C4-2B (cell line): ENCODE results near the gene AGFG1.

Experiments used
- H3K27ac ChIP-seq: fragments of 450-650 bp; 2 replicates; pipeline ENCODE4 v1.5.1; 2017
- ZFX ChIP-seq: fragments of 450-650 bp; IDR thresholded peaks from 2 replicates; pipeline ENCODE4 v1.6.1; 2017
- TF ChIP-seq, protein P1 (sequence below): fragments of 450-650 bp; conservative IDR thresholded peaks from 2 replicates; pipeline ENCODE4 v1.5.1; 2017; ENCODE audit warnings: mild to moderate bottlenecking

AGFG1 gene

DNA sequence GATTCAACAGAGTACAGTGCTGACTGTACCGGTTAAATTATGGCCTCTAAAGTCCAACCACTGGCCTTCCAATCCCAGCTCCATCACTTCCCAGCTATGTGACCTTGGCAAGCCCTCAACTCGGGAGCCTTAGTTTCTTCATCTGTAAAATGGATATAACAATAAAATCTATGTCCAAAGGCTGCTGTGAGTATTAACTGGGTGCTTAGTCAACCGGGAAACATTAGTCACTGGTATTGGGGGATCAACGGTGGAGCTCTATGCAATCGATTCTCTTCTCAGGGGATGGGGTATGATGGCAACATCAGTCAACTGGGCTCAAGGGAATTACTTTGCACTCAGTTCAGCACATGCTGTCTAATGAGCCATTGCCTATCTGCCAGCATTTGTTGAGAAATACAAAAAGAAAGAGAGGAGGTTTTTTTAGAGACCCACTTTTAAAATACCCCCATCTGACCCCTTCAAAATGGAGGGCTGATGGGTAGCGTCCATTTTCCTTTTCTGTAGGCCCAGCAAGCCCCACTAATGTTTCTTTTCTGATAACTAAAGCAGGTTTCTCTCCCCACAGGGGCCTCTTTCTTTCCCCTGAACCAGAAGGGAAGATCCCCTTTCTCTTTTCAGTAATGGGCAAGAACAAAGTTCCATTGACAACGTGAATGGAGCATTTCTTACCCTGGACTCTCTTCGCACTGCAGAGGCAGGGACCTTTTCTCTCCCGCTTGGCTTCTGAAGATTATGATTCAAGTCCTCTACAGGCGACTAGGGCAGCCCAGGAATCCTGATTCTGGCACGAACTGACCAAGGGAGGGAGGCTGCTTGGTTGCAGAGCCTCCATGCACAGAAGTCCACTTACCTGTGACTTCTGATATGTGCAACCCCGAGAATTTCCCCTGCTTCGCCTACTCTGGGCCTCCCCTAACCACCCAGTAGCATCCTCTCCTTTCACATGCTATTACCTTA, 8.7 kb upstream of the AGFG1 start:
- TF ChIP-seq, protein P1, sequence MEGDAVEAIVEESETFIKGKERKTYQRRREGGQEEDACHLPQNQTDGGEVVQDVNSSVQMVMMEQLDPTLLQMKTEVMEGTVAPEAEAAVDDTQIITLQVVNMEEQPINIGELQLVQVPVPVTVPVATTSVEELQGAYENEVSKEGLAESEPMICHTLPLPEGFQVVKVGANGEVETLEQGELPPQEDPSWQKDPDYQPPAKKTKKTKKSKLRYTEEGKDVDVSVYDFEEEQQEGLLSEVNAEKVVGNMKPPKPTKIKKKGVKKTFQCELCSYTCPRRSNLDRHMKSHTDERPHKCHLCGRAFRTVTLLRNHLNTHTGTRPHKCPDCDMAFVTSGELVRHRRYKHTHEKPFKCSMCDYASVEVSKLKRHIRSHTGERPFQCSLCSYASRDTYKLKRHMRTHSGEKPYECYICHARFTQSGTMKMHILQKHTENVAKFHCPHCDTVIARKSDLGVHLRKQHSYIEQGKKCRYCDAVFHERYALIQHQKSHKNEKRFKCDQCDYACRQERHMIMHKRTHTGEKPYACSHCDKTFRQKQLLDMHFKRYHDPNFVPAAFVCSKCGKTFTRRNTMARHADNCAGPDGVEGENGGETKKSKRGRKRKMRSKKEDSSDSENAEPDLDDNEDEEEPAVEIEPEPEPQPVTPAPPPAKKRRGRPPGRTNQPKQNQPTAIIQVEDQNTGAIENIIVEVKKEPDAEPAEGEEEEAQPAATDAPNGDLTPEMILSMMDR: no peak
- no peak for TF ChIP-seq ZFX
- H3K27ac ChIP-seq: peak overlapping the region; percentile 48; the same call in 1 of the 2 replicates

DNA sequence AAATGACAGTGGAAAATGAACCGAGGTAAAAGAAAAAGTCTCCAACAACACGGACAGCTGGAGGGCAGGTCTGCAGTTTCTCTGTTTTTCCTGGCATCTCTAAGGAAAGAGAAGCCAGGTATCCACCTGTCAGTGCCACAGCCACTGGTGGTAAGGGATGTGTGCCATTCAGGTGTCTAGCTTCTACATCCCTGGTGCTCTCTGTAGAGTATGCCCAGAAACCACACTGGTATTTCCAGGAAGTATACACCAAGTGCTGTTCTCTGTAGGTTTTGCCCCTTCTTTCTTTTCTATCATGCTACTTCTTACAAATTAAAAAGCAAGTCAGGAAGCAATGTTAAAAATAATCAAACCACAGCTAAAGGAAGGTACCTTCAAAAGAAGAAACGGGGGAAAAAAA, 7.6 kb upstream of the AGFG1 start:
- H3K27ac ChIP-seq: no peak overlapping the region
- TF ChIP-seq, protein P1: no peak
- no peak for TF ChIP-seq ZFX

DNA sequence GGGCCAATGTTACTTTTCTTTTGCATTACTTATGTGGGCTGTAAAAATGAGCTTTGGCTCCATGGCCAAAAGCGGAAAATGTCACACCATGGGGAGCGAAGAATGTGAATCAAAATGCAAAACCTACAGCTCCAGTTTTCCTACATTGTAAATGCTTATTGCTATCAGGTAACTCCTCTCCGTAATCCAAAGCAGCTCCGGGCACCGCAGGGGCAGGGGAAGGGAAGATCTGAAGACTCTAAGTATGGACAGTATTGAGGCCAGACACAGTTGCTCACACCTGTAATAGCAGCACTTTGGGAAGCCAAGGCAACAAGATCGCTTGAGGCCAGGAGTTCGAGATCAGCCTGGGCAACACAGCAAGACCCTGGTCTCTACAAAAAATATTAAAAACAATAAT, 7.1 kb upstream of the AGFG1 start:
- H3K27ac ChIP-seq: no peak overlapping the region
- TF ChIP-seq, protein P1: no peak
- no peak for TF ChIP-seq ZFX

DNA sequence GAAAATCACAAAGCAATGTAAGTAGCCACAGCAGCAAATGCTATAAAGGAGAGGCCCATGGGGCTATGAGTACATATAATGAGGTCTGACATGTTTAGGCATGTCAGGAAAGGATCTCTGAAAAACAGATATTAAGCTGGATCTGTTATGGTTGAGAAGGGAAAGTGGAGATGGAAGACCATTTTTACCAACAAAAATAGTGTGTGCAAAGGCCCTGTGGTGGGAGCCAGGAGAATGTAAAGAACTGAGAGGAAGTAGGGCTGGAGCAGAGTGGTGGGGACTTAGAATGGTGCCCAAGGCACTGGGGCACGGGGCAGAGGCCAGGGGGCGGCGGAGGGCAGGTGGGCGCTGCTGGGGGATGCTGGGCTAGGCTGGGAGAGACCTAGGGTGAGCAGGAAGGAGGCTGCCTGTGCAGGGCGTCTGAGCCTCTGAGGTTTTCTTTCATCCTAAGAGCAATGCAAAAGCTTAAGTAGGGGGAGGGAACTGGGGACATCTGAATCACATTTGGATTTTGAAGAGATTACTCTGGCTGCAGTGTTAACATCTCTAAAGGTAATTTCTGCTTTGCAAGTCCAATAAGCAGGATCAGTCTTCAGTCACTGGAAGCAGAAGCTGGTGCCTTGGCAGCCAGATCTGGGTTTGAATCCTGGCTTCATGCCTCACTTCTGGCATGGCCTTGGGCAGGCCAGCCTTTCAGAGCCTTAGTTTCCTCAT, 4.9 kb upstream of the AGFG1 start:
- peak overlapping the region; percentile 67 for H3K27ac ChIP-seq
- TF ChIP-seq, protein P1: no peak
- TF ChIP-seq ZFX: no peak

DNA sequence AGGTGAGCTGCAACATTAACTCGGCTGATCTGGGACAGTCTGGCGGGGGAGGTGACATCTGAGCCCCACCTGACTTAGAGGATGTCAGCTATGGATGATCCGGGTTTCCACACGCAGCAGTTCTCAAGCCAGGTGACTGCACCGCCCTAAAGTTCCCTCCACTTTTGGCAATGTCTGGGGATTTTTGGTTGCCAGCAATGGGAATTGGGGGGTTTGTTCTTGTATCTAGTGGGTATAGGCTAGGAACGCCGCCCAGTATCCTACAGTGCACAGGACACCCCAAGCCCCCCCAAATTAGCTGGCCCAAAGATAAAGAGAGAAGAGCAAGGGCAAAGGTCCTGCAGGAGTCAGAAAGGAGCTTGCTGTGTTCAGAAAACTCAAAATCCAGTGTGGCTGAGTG, 544 bp upstream of the AGFG1 start:
- H3K27ac ChIP-seq: no peak overlapping the region

DNA sequence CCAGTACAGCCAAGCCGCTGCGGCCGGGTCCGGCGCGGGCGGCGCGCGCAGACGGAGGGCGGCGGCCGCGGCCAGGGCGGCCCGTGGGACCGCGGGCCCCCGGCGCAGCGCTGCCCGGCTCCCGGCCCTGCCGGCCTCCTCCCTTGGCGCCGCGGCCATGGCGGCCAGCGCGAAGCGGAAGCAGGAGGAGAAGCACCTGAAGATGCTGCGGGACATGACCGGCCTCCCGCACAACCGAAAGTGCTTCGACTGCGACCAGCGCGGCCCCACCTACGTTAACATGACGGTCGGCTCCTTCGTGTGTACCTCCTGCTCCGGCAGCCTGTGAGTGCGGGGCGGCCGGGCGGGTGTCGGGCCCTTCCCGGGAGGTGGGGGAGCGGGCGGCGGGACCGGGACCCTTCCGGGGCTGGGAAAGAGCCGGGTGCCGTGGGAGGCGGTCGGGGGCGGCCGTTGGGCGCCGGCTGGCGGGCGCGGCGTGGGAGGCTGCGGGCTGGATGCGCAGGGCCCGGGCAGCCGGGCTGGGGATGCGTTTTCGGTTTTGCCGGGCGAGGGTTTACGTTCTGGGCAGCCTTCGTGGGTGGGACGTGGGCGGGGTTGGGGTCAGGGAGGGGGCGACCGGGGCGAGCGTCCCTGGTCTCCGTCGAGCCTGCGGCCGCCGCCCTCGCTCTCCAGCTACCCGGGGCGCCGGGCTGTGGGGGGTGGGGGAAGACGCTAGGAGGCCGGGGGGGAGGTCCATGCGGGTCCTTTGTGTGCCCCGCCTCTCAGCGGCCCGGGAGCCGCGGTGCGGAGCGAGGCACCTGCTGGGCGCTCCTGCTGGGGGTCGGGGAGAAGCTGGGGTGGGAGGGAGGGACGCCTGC, 537 bp downstream of the AGFG1 start:
- TF ChIP-seq, protein P1: peak; percentile 63
- TF ChIP-seq ZFX: peak; percentile 87
- peak overlapping the region; percentile 79 for H3K27ac ChIP-seq

More for the DNA sequence above, 544 bp upstream of the AGFG1 start:
- TF ChIP-seq, protein P1: no peak
- no peak for TF ChIP-seq ZFX
